HG02588 (cell line): ENCODE results near the gene L1CAM.

Experiments
- ATAC-seq: cut with Tn5 transposase; IDR thresholded peaks from one replicate; pipeline ENCODE4 v1.9.1; 2021; ENCODE audit warnings: mild to moderate bottlenecking, moderate library complexity; ENCODE audit not compliant: unreplicated experiment

Gene L1CAM

GRCh38 chrX:153885968-153886903 is at the start of gene L1CAM:
L1CAM (minus strand) TSS chrX:153886173; CDS start chrX:153875836, 10,337 bp downstream.
- ATAC-seq = no peak

GRCh38 chrX:153935326-153935851 is 49.4 kb upstream of the L1CAM start:
- no peak for ATAC-seq

- ATAC-seq = peak; percentile 84
These were observed 48.9 kb upstream of the L1CAM start, which contains the start of gene NAA10 for GRCh38 chrX:153934762-153935325. NAA10 (minus strand) TSS chrX:153935037; CDS start chrX:153934904, 133 bp downstream.

GRCh38 chrX:153934148-153934761 is 48.3 kb upstream of the L1CAM start:
- peak; percentile 16 for ATAC-seq

- no peak for ATAC-seq
These were observed 47.8 kb upstream of the L1CAM start for GRCh38 chrX:153933748-153934147.

- no peak for ATAC-seq
These were observed 46.4 kb upstream of the L1CAM start for GRCh38 chrX:153932220-153932915.

GRCh38 chrX:153931748-153932147 is 45.8 kb upstream of the L1CAM start:
- no peak for ATAC-seq

GRCh38 chrX:153931151-153931550 is 45.2 kb upstream of the L1CAM start:
- no peak for ATAC-seq

GRCh38 chrX:153930011-153930910 is 44.3 kb upstream of the L1CAM start:
- no peak for ATAC-seq

GRCh38 chrX:153929576-153929975 is 43.6 kb upstream of the L1CAM start:
- no peak for ATAC-seq

GRCh38 chrX:153928846-153929245 is 42.9 kb upstream of the L1CAM start:
- ATAC-seq = no peak

GRCh38 chrX:153927922-153928760 is 42.2 kb upstream of the L1CAM start:
- peak; percentile 65 for ATAC-seq

GRCh38 chrX:153927672-153927921 is 41.6 kb upstream of the L1CAM start:
- ATAC-seq = no peak

- peak; percentile 34 for ATAC-seq
These were observed 41.1 kb upstream of the L1CAM start for GRCh38 chrX:153926858-153927671.

- ATAC-seq = no peak
These were observed 40.5 kb upstream of the L1CAM start for GRCh38 chrX:153926552-153926857.

- ATAC-seq = no peak
These were observed 40.0 kb upstream of the L1CAM start, which contains the start of gene ARHGAP4 for GRCh38 chrX:153925739-153926551. ARHGAP4 (minus strand) TSS chrX:153926264; CDS start chrX:153926202, 62 bp downstream.

- ATAC-seq = no peak
These were observed 39.4 kb upstream of the L1CAM start for GRCh38 chrX:153925387-153925738.
